Endometrial microvascular endothelial cells (primary cell): ENCODE measurements around the gene CCDC89. TPM values are rescaled to one million over a fixed set of nuclear protein-coding genes. Genes with fewer than 3 reads are reported as not detected.
"Not testable (repeated sequence)": the region's sequence is repeated elsewhere in the genome, so short reads cannot be mapped to it uniquely, and the experiment has no call there.

Experiments
- in situ Hi-C: cut with HindIII; loops from 2 replicates; pipeline ENCODE4 v1.10.0; 2017; ENCODE audit warnings: low sequenced_read_pairs, low pct_unique_long_range_greater_than_20kb; ENCODE audit errors: inconsistent ontology term
- total RNA-seq: library from RNA; depleted of rRNA; stranded (reverse); fragments of >200 nt; gene quantifications from one replicate; pipeline ENCODE4 v1.2.3, GENCODE V29; 2015; ENCODE audit errors: inconsistent ontology term

Gene CCDC89
- total RNA-seq, 1 donor from 2014 or later: 0.46 TPM

- in situ Hi-C loops: no loop called here
These were observed 22.8 kb downstream of the CCDC89 start for GRCh38 chr11:85663080-85663752.

- in situ Hi-C loops: no loop called here
These were observed 23.9 kb downstream of the CCDC89 start for GRCh38 chr11:85661972-85662664.

- in situ Hi-C loops: no loop called here
These were observed 27.8 kb downstream of the CCDC89 start for GRCh38 chr11:85658180-85658579.

DNA sequence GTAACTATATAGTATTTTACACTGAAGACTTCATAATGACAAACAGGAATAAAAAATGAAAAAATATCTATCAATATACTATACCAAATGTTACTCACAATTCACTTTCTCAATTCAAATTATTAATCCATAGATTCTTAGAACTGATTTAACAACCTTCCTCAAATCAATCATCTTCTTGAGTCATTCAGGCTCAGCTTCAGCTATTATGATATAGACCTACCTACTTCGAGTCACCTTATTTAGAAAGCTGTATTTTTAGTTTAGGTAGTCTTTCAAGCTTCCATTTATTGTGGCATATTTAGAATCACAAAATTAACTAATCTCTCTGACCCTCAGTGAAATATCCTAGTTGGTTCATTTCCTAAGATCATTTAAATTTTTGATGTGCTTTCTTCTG lies 29.2 kb downstream of the CCDC89 start:
- in situ Hi-C loops: no loop called here

DNA sequence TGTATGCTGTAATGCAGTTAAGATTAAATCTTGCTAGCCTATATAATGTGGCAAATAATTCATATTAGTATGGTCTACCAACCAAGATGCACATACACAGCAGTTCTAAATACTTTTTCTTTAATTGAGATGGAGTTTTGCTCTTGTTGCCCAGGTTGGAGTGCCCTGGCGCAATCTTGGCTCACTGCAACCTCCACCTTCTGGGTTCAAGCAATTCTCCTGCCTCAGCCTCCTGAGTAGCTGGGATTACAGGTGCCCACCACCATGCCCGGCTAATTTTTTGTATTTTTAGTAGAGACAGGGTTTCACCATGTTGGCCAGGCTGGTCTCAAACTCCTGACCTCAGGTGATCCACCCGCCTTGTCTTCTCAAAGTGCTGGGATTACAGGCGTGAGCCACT lies 31.7 kb downstream of the CCDC89 start:
- in situ Hi-C loops: not testable (repeated sequence)

DNA sequence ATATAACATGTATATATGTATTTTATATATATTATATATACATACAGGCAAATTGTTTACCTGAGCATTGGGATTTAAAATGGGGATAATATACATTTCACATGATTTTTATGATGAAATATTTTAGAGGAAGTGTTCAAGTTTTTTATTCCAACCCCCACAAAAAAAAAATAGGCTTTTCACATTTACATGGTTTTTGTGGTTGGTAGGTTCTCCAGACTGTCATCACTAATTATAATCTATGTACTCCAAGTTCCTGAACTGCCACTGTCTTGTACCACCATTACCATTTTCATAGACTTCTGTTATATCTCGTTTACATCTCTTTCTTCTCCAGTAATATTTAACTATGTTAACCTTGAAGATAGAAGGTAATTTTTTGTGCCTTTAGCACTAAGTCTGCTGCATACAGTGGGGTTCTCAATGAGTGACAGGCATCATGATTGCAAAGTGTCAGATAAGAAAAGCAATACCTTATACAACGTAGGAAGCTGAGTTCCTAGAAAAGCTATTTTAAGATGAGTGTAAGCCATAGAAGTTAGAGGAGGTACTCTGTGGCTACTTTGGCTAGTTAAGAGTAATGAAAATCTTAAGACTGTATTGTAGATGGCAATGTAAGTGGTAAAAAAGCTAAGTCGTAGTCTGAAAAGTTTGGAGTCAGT lies 33.1 kb downstream of the CCDC89 start:
- in situ Hi-C loops: no loop called here

GRCh38 chr11:85651118-85651517 lies 34.9 kb downstream of the CCDC89 start:
- in situ Hi-C loops: no loop called here

DNA sequence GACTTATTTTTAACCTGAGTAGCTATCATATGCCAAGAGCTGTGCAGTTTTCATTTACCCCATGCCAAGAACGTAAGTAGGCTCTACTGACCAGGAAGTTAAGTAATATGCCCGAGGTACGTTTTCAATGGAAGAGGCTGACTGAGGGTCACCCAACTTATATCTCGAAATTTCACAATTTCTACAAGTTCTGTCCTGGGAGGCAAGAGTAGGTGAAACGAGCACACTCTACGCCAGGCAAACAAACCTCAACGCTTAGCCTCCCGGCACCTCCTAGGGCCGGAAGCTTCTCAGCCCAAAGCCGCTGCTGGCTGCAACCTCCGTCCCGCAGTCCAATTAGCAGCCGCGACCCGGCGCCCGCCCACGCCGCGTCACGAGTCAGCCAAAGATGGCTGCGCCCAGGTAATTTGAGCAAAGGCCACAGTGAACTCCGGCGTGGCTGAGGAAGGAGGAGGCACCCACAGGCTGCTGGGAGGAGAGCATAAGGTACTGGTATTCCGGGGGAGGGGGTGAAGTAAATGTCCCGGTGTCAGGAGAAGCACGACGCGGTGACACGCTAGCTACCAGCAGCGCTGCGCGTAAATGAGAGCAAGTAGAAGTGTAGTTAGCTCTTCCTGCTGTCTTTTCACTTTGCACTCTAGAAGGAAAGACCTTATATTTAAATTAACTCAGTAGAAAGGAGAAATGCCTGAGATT lies 38.2 kb downstream of the CCDC89 start, which contains the start of gene TMEM126A:
TSS of gene TMEM126A (plus strand) at position 364 of the 696 bp plus-strand sequence. CDS start 2,289 bp downstream, outside the sequence.
- in situ Hi-C loops: no loop called here

DNA sequence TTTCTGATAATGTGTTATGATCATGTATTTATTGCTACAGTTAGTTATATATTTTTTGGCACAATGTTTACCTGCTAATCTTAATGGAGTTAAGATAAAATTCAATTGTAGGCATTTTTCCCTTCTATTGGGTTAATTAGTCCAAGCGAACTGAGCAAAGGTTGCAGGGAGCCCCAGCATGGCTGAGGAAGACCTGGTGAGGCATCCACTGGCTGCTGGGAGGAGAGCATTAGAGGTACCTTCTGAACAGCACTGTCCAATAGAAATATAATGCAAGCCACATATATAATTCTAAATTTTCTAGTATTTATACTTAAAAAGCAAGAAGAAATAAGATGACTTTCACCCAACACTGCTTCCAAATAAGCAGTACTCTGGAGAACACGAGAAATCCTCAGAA lies 38.9 kb downstream of the CCDC89 start:
- in situ Hi-C loops: no loop called here

GRCh38 chr11:85643191-85643614 lies 42.8 kb downstream of the CCDC89 start:
- in situ Hi-C loops: no loop called here

DNA sequence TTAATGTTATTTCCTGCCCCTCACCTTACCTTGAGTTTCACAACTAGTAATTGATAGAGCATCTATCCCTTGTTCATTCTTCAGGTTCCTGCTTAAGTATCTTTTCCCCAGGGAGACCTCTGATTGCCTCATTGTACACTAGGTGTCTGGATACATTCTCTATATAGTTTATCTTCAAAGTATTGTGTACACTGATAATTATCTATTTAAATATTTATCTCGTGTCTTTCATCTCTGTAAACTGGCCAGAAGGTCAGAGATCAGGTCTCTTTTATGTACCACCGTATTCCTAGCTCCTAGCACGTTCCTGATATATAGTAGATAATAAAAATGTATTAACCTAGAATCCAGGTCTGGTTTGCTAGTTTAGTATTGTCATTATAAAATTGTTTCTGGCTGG lies 51.2 kb downstream of the CCDC89 start:
- in situ Hi-C loops: no loop called here

Other genes with a start within 250 kb of the CCDC89 start
- not detected for gene DLG2, start 58.9 kb downstream of the CCDC89 start, total RNA-seq
- 64.1 TPM for gene TMEM126B, start 57.6 kb downstream of the CCDC89 start, total RNA-seq
- gene TMEM126A, start 38.2 kb downstream of the CCDC89 start, total RNA-seq: 46.6 TPM
- 17.7 TPM for gene CREBZF, start 21.1 kb downstream of the CCDC89 start, total RNA-seq
- gene SYTL2, start 124.9 kb upstream of the CCDC89 start, total RNA-seq: 2.1 TPM
- not detected for gene CCDC83, start 169.2 kb upstream of the CCDC89 start, total RNA-seq